Measurements from ENCODE around the gene RBMS3.

DNA sequence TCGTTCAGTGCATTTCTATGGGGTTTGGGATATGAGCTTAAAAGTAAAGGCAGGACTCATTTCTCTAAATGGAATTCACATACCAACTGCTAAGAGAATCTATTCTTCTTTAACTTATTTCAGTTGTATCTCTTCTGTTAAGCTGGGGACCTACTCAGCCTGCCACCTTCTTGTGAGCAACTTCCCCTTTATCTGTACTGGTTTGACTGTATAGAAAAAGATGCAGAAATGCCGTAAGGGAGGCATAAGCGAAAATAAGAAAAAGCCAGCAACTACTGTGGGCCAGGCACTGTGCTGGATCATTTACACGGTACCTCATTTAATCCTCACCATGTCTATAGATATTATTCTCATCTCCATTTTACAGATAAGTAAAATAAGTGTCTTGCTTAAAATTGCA is 38.4 kb downstream of the RBMS3 start:
- TF ChIP-seq GABPA (IDR thresholded peaks at IDR 0.05; ENCODE audit: low read depth, low read length) (no peak), GABPA (CRISPR knock-in tag; IDR thresholded peaks at IDR 0.05; ENCODE audit: low read depth) (no peak), ZNF3 (CRISPR knock-in tag; IDR thresholded peaks at IDR 0.05) (no peak), GATAD2A (CRISPR knock-in tag; IDR thresholded peaks at IDR 0.05) (no peak), HOXA7 (CRISPR knock-in tag; IDR thresholded peaks at IDR 0.05) (no peak), JUND (CRISPR knock-in tag; IDR thresholded peaks at IDR 0.05) (no peak), HIVEP1 (CRISPR knock-in tag; IDR thresholded peaks at IDR 0.05) (no peak), ZNF703 (CRISPR knock-in tag; IDR thresholded peaks at IDR 0.05; ENCODE audit: borderline replicate concordance) (no peak)
- TF ChIP-seq, protein P1, sequence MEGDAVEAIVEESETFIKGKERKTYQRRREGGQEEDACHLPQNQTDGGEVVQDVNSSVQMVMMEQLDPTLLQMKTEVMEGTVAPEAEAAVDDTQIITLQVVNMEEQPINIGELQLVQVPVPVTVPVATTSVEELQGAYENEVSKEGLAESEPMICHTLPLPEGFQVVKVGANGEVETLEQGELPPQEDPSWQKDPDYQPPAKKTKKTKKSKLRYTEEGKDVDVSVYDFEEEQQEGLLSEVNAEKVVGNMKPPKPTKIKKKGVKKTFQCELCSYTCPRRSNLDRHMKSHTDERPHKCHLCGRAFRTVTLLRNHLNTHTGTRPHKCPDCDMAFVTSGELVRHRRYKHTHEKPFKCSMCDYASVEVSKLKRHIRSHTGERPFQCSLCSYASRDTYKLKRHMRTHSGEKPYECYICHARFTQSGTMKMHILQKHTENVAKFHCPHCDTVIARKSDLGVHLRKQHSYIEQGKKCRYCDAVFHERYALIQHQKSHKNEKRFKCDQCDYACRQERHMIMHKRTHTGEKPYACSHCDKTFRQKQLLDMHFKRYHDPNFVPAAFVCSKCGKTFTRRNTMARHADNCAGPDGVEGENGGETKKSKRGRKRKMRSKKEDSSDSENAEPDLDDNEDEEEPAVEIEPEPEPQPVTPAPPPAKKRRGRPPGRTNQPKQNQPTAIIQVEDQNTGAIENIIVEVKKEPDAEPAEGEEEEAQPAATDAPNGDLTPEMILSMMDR (CRISPR knock-in tag; IDR thresholded peaks at IDR 0.05): no peak
- TF ChIP-seq, protein P2, sequence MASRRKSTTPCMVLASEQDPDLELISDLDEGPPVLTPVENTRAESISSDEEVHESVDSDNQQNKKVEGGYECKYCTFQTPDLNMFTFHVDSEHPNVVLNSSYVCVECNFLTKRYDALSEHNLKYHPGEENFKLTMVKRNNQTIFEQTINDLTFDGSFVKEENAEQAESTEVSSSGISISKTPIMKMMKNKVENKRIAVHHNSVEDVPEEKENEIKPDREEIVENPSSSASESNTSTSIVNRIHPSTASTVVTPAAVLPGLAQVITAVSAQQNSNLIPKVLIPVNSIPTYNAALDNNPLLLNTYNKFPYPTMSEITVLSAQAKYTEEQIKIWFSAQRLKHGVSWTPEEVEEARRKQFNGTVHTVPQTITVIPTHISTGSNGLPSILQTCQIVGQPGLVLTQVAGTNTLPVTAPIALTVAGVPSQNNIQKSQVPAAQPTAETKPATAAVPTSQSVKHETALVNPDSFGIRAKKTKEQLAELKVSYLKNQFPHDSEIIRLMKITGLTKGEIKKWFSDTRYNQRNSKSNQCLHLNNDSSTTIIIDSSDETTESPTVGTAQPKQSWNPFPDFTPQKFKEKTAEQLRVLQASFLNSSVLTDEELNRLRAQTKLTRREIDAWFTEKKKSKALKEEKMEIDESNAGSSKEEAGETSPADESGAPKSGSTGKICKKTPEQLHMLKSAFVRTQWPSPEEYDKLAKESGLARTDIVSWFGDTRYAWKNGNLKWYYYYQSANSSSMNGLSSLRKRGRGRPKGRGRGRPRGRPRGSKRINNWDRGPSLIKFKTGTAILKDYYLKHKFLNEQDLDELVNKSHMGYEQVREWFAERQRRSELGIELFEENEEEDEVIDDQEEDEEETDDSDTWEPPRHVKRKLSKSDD (CRISPR knock-in tag; IDR thresholded peaks at IDR 0.05; ENCODE audit: low read depth): no peak
